GM21515 (cell line): Measurements from ENCODE around the gene HSPBP1.
"Not testable (repeated sequence)": the region's sequence is repeated elsewhere in the genome, so short reads cannot be mapped to it uniquely, and the experiment has no call there.

ENCODE experiments used
- ATAC-seq: cut with Tn5 transposase; IDR thresholded peaks from one replicate; pipeline ENCODE4 v1.9.1; 2021; ENCODE audit not compliant: unreplicated experiment

HSPBP1 gene, protein sequence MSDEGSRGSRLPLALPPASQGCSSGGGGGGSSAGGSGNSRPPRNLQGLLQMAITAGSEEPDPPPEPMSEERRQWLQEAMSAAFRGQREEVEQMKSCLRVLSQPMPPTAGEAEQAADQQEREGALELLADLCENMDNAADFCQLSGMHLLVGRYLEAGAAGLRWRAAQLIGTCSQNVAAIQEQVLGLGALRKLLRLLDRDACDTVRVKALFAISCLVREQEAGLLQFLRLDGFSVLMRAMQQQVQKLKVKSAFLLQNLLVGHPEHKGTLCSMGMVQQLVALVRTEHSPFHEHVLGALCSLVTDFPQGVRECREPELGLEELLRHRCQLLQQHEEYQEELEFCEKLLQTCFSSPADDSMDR

DNA sequence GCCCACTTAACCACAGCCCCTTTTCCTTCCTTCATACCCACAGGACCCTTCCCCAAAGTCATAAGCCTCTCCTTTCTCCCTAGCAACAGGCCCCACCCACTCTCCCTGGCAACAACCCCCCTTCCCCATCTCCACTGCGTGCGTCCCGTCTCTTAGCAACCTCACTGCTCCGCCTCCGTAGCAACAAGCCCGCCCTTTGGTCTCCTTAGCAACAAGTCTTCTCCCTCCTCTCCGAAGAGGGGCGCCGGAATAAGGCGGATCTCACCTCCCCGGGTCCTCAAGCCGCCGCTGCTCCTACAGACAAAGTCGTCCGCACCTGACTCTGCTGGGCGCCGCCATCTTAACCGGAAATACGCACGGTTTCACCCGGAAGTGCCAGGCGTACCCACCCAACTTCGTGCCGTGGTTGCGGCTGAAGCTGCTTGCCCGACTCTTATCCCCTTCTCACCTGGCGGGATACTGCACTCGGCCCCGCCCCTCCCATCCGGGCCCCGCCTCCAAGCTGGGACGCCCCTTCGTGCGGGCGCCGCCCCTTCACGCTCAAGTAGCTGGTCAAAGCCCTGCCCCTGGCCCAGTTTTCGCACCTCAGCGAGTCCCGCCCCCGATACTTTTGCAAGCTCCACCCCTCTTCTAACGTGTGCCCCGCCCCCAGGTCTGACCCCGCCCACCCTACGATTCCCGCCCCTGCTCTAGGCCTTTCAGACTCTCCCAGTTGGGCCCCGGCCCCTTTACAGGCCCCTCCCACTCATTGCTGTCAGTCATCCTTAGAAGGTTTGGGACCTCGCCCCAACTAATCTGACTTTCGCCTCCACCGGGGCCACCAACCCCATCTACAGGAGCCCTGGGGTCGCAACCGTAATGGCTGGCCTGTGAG is at the start of gene HSPBP1:
TSS of gene HSPBP1 (minus strand) at position 341 of the 874 bp plus-strand sequence. CDS start 502 bp downstream, outside the sequence.
- peak; percentile 57 for ATAC-seq

DNA sequence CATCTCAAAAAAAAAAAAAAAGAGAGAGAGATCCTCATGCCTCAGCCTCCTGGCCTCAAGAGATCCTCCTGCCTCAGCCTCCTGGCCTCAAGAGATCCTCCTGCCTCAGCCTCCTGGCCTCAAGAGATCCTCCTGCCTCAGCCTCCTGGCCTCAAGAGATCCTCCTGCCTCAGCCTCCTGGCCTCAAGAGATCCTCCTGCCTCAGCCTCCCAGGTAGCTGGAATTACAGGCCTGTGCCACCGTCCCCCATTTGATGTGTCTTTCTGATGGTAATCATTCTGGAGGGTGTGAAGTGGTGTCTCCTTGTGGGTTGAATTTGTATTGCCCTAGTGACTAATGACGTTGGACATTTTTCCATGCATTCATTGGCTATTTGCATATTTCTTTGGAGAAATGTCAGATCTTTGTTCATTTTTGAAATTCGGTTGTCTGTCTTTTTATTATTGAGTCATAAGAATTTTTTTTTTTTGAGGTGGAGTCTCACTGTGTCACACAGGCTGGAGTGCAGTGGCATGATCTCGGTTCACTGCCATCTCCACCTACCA is 48.9 kb upstream of the HSPBP1 start:
- not testable (repeated sequence) for ATAC-seq

DNA sequence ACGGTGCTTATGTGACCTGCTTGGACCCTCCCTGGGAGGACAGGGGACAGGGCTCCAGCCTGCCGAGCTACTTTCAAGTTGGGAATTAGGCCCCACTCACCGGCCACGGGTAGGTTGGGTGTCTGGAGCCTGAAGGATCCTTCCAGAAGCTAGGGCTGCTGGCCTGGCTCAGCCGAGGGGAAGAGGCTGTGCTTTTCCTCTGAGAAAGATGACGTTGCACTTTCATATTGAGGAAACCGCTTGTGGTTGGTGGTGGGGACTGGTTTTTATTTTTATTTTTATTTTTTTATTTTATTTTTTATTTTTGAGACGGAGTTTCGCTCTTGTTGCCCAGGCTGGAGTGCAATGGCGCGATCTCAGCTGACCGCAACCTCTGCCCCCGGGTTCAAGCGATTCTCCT is 45.3 kb upstream of the HSPBP1 start, which contains the start of gene TMEM150B:
TSS of gene TMEM150B (minus strand) at position 170 of the 400 bp plus-strand sequence. CDS start 4,305 bp downstream, outside the sequence.
- no peak for ATAC-seq

DNA sequence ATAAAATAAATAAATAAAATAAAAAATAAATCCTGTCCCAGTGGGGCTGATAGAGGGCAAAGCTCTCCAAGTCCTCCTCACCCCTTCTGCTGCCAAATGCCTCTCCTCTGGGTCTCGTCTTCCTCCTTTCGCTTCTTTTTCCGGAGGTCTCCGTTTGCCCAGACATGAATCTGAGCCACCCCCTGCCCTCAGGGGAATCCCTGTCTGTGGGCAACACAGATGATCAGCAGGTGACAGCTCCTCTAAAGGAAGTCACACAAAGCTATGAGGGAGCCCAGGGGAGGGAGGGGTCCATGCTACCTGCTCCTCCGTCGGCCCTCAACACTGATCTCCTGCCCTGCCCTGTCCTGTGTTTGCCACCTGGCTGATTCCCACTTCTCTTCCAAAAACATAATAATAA is 44.8 kb upstream of the HSPBP1 start:
- ATAC-seq: no peak

DNA sequence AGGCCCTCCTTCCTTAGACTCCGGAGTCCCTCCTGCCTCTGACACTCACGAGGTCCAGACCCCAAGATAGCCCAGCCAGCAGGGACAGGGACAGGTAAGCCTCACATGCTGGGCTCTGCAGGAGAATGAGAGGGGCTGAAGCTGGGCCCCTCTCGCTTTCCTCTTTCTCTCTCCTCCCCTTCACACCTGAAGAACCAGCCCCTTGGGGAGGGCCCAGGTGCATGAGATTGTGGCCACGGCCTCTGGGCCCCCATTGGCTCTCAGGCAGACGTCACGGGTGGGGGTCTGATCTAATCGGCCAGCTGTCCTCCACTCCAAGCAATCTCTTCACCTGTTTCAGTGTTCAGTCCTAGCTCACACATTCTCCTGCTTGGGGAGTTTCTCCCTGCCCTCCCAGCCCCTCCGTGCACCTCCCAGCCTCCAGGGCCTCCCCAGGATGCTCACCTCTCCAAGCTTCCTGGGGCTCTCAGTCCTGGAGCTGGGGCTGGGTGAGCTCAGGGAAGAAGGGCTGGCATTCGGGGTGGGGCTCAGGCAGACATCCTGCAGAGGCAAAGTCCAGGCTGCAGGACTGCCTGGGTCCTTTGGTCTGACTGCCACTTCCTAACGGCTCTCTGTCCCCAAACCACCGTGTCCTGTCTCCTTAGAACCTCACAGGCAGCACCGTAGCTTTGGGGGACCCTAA is 42.4 kb upstream of the HSPBP1 start:
- ATAC-seq: no peak

DNA sequence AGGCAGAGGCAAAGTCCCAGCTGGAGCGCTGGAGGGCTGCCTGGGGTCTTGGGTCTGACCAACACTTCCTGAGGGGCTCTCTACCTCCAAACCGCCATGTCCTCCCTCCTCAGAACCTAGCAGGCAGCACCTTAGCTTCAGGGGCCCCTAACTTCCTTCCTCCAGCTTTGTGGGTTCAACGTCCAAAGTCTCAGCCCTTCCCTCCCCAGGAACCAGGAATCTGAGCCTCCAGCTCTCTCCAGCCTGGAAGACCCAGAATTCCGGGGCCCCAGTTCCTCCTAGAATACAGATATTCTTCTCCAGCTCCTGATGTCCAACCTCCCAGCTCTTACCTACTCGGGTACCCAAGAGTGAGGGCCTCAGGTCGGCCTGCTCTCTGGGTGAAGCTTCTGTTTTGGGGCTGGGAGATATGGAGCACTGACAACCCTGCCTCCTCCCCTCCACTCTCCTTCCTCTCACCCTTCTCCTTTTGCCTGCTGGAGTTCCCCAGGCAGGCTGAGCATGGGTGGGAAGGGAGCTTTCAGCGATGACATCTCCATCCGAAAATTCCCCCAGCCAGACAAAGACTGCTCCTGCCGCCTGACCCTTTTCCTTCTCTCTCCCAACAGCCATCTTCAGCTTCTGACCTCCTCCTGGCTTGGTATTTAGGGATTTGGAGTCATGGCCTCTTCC is 41.7 kb upstream of the HSPBP1 start:
- no peak for ATAC-seq

DNA sequence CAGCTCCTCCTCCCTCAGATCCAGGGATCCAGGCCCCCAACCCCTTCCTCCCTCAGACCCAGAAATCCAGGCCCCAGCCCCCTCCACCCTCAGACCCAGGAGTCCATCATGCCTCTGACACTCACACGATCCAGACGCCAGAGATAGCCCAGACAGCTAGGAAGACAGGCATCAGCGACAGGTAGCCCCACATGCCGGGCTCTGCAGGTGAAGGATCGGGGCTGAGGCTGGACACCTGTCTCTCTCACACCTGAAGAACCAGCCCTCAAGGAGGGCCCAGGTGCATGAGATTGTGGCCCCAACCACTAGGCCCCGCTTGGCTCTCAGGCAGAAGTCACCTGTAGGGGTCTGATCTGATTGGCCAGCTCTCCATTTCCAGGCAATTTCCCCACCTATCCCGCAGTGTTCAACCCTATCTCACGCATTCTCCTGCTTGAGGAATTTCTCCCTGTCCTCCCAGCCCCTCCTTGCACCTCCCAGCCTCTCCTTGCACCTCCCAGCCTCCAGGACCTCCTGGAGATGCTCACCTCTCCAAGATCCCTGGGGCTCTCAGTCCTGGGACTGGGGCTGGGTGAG is 41.0 kb upstream of the HSPBP1 start:
- no peak for ATAC-seq

DNA sequence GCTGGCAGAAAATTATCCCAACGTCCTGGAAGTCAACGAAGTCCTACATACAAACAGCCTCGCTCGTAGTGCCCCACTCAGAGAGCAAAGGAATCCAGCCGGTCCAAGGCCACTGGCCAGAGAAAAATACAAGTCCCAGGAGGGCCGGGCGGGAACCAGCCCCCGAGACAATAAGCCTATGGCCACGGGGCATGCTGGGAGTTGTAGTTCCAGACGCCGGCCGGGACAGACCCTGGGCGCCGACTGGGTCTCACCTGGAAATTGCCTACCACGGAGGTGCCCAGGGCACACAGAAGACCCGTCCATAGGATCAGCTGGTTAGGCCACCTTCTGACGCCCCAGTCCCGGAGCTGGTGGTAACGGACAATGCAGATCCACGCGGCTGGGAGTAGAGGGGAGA is 39.9 kb upstream of the HSPBP1 start:
- ATAC-seq: no peak

DNA sequence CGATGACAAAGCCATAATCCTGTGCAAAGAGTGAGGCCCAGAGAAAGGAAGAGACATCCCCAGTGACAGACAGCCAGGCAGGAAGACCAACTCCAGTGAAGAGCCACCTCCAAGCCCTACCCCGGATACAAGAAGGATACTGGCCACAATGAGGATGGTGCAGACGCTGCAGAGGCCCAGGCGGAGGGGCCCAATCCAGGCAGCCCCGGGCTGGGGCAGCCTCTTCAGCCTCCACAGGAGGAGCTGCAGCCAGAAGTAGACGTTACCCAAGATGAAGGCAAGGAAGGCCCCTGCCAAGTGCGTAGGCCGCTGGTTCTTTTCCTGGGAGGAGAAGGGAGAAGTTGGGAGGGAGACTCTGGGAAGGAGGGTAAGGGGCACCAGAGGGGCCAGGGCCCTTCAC is 36.7 kb upstream of the HSPBP1 start:
- no peak for ATAC-seq

DNA sequence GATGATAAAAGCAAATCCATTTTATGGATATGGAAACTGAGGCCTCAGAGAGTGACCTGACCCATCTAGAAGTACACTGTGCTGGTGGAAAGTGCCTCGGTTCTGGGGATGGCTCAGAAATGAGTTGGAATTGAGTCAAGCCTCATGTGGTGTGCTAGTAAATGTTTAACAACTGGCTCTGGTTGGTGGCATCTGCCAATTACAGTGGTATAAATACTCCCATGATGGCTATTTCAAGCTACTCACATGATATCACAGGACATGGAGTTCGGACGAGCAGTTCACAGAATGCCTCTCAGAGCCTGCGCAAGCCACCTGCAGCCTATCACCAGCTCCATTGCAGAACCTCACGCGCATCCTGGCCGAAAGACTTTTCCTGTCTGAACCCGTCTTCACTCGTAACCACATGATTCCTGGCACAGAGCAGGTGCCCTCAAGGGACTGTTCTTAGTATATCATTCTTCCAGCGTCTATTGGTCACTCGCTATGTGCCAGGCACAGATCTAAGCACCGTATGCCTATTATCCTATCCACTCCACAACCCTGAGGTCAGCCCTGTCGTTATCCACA is 36.1 kb upstream of the HSPBP1 start:
- ATAC-seq: no peak

DNA sequence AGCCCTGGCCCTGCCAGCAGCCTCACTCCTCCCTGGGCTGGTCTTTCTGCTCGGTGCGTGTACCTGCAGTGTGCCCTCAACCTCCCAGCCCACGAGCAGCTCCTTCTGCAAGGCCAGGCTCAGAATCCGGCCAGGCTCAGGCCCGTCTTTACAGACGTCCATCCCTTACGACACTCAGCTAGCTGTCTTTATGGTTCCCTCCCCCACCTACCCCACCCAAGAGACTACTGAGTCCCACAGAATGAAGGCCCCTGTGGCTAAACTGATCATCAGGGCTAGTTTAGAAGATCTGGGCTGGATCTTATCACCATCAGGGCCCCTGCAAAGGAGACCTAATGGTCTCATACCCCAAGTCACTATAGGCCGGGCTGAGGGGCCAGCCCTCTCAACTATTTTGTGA is 34.5 kb upstream of the HSPBP1 start:
- ATAC-seq: no peak

DNA sequence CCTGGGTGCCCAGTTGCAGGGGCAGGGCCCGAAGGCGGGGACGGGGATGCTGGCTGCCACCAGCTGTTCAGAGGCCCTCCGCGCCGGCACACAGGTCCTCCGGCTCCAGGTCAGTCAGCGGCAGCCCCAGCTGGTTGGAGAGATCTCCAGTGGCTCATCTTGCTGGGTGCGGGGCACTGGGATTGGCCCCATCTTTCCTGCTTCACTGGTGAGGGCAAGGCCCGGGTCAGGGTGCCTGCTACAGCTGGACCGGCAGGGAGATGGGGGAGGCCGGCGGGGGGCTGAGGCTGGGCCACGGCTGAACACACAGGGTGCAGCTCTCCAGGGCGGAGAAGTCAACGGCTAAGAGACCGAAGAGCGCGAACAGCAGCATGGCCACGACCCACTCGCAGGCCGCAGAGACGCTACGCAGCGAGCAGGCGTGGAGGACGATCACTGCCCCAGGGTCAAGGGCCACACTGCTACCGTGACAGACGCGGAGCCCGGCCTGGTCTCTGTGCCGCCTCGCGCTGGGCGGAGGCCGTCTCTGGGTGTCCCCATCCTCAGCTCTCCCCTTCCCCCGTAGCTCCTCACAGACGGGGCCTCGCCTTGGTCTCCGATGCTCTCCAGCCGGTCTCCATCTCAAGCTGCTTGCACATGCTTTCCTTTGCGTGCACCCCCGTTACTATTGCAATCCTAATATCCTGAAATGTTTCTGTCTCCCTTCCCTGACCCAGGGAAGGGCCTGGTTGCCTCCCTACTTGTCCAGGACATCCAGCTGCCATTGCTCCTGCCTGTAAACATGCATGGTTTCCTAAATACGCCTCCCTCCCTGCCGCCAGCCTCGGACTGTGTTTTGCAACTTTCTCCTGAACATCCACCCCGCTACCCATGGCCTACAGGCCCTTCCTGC is 33.0 kb upstream of the HSPBP1 start:
- no peak for ATAC-seq

DNA sequence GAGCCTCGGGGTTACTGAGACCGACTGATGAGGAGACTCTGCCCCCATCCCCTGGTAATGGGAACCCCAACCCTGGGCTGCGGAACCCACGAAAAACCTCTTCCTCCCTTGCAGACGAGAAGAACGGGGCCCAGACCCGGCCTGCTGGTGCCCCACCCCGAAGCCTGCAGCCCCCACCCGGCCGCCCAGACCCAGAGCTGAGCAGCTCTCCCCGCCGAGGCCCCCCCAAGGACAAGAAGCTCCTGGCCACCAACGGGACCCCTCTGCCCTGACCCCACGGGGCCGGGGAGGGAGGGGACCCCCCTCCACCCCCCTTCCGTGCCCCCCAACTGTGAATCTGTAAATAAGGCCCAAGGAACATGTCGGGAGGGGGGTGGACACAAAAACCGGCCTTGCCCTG is 31.9 kb upstream of the HSPBP1 start:
- no peak for ATAC-seq

DNA sequence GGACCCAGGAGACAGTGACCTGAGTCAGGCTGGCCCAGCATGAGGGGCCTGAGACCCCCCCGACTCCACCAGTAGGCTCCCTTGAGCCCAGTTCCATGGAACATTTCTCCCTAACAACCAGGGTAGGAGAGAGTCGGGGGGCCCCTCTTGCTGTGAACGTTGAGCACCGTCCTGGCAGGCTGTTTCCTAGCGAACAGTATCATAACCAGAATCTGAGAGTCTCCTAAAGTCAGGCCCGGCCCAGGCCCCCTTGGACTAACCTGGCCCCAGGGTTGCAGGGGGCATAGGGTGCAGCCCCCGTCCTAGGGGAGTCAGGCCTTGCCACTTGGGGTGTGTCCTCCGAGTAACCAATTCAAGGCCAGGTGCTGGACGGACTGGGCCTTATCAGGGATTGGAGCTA is 31.5 kb upstream of the HSPBP1 start:
- ATAC-seq: no peak

DNA sequence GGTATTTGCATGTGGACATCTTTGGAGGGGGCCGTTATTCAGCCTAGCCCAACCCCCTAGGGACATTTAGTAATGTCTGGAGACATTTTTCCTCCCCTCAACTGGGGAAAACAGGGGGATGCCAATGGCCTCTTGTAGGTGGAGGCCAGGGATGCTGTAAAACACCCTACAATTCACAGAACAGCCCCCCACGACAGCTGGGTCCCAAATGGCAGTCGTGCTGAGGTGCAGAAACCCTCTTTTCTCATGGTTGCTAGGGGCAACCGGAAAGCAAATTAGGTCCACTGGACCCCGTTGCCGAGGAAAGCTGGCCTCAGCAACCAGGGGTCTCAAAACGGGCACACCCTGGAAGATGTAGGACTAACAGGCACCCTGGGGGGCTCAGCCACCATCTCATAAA is 30.6 kb upstream of the HSPBP1 start:
- no peak for ATAC-seq

DNA sequence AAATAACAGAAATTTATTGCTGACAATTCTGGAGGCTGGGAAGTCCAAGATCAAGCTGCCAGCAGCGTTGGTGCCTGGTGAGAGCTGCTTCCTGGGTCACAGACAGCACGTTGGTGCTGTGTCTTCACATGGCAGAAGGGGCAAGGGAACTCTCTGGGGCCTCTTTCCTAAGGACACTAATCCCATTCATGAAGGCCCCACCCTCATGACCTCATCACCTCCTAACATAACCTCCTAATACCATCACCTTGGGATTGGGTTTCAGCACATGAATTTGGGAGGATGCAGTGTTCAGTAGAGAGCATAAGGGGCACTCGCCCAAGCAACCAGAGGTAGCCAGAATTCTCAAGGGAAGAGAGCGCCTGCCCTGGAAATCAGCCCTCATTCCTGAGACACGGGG is 29.5 kb upstream of the HSPBP1 start:
- no peak for ATAC-seq

DNA sequence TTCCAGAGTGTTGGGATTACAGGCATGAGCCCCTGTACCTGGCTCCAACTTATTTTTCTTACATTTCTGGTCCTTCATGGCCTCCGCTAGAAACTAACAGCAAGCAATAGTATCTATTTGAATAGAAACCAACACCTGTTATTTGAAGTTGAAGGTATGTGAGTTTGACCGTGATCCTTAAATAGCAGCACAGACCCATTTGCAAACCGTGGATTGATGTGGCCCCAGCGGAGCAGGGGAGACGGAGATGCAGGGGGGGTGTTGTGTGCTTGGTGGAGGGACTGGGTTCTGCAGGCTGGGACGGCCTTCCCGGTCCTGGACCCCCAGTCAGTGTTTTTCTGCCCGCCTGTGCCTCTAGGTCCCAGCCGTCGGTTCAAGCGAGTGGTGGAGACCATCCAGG is 28.4 kb upstream of the HSPBP1 start:
- ATAC-seq: no peak

DNA sequence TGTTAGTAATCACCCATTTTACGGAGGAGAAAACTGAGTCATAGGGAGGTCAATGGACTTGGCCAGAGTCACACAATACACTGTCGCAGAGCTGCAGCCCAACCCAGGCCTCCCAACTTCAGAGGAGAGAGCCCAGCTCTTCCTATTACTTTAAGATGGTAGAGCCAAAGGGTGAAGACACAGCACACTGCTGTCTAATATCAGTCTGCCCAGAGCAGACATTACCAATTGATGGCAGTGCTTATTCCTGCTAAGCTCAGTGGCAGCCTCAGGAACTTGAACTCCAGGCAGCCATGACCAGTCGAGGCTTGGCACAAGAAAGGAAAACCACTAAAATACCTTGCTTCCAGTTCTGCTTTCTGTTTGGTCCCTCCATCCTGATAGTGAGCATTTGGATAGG is 26.8 kb upstream of the HSPBP1 start:
- no peak for ATAC-seq

DNA sequence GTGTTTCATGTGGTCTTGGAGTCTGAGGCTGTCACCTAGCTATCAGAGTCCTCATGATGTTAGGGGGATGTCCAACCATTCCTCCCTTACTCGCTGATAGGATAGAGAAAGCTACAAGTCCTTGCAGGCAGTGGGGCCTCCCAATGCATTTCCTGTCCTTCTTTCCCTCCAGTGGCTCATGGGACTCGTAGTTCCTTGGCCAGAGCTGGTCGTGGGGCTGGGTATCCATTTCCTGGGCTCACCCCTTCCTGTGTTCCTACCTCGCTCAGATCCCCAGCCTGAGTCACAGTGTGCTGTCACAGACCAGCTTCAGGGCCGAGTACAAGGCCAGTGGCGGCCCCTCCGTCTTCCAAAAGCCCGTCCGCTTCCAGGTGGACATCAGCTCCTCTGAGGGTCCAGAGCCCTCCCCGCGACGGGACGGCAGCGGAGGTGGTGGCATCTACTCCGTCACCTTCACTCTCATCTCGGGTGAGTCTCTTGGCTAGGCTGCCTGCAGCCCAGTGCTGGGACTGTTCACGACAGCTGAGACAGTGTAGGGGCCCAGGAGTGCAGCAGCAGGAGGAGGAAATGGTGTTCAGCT is 26.2 kb upstream of the HSPBP1 start:
- no peak for ATAC-seq
